Esophagus (tissue), 2 donors: Measurements from ENCODE around the gene RASA3. TPM values are rescaled to one million over a fixed set of nuclear protein-coding genes. Genes with fewer than 3 reads are reported as not detected.
"Not testable (repeated sequence)": the region's sequence is repeated elsewhere in the genome, so short reads cannot be mapped to it uniquely, and the experiment has no call there.

Source experiments
- H3K27ac ChIP-seq, 2 donors: one replicate each; pipeline ENCODE4 v1.5.1; 2013; ENCODE audit warnings: low read depth in 2 of 2, mild to moderate bottlenecking in 2 of 2, inconsistent platforms in 1 of 2, low read length in 1 of 2, moderate library complexity in 1 of 2
- H3K27me3 ChIP-seq, 2 donors: one replicate each; pipeline ENCODE4 v1.6.1; 2013; ENCODE audit warnings: low read length in 2 of 2, control low read depth in 1 of 2, mild to moderate bottlenecking in 1 of 2; ENCODE audit not compliant: insufficient read depth in 2 of 2, control insufficient read depth in 1 of 2
- H3K36me3 ChIP-seq, 2 donors: one replicate each; pipeline ENCODE4 v1.6.1; 2013; ENCODE audit warnings: low read length in 1 of 2; ENCODE audit not compliant: control insufficient read depth in 2 of 2, insufficient read depth in 2 of 2
- H3K4me1 ChIP-seq, 2 donors: one replicate each; pipeline ENCODE4 v1.6.1; 2013; ENCODE audit warnings: low read length in 1 of 2; ENCODE audit not compliant: control insufficient read depth in 2 of 2, insufficient read depth in 2 of 2
- H3K4me3 ChIP-seq, 2 donors: one replicate each; pipeline ENCODE4 v1.5.1; 2013; ENCODE audit warnings: low read length in 2 of 2, mild to moderate bottlenecking in 2 of 2, low read depth in 1 of 2, moderate library complexity in 1 of 2
- H3K9me3 ChIP-seq, 2 donors: one replicate each; pipeline ENCODE4 v1.6.1; 2013; ENCODE audit warnings: mild to moderate bottlenecking in 2 of 2, low read depth in 1 of 2, low read length in 1 of 2, moderate library complexity in 1 of 2; ENCODE audit not compliant: control insufficient read depth in 2 of 2, insufficient read depth in 1 of 2
- WGBS, 2 donors: extraction: QIAGEN DNeasy Blood & Tissue Kit; methylation state at CpG; one replicate each; pipeline ENCODE4 v1.1.7; 2013; 5-methylcytosine and 5-hydroxymethylcytosine counted together
- polyA plus RNA-seq, 2 donors: library from polyadenylated mRNA; stranded (reverse); fragments of 200-250 nt; gene quantifications; one replicate each; pipeline ENCODE4 v1.2.3, GENCODE V29; 2013
- donor health status: healthy with polysubstance abuse.
- donor health status: Bipolar disorder and iron deficiency.

RASA3 gene
- polyA plus RNA-seq, 2 donors = 1.5 to 1.8 TPM

DNA sequence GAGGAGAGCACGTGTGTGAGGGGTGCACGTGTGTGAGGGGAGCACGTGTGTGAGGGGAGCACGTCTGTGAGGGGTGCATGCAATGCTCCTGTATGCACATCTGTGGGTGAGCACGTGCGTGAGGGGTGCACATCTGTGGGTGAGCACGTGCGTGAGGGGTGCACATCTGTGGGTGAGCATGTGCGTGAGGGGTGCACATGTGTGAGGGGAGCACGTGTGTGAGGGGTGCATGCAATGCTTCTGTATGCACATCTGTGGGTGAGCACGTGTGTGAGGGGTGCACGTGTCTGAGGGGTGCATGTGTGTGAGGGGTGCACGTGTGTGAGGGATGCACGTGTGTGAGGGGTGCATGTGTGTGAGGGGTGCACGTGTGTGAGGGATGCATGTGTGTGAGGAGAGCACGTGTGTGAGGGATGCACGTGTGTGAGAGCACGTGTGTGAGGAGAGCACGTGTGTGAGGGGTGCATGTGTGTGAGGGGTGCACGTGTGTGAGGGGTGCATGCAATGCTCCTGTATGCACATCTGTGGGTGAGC lies 15.0 kb downstream of the RASA3 start:
- not testable (repeated sequence) for H3K4me1 ChIP-seq, H3K36me3 ChIP-seq, H3K27ac ChIP-seq, H3K27me3 ChIP-seq, H3K9me3 ChIP-seq, H3K4me3 ChIP-seq
- 92 to 95% methylated on average over 20 of the region's 20 CpGs for WGBS, 2 donors

GRCh38 chr13:114116734-114117133 lies 15.7 kb downstream of the RASA3 start:
- 90 to 91% methylated on average over 17 of the region's 17 CpGs for WGBS, 2 donors
- Histone ChIP-seq H3K36me3 (no peaks in the 10 kb centered on the region), H3K9me3 (no peaks in the 10 kb centered on the region), H3K27me3 (no peaks in the 10 kb centered on the region), H3K4me3 (no peak overlapping the region), H3K27ac (no peak overlapping the region), H3K4me1 (peaks cover 3 to 5% of the 10 kb centered on the region in 2 donors)

DNA sequence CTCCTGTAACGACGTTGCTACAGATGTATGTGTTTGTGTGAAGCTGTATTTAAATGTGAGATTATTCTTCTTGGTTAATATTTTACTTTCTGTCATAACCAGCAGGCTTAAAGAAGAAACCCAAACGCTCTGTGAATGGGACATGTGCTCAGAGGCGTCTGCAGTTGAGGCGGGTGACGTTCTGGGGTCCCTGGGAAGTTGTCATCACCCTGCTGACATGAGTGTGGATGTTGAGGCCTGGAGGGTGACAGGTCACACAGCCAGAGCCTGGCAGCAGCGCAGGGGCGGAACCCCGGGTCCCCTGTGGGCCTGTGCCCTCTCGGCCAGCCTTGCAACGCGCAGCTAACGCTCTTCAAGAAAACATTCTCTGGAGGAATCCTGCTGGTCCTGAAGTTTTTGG lies 16.6 kb downstream of the RASA3 start:
- H3K9me3 ChIP-seq = no peaks in the 10 kb centered on the region
- 81 to 90% methylated on average over 13 of the region's 13 CpGs for WGBS, 2 donors
- H3K27ac ChIP-seq = no peak overlapping the region
- no peaks in the 10 kb centered on the region for H3K27me3 ChIP-seq
- H3K4me1 ChIP-seq = peaks cover 3 to 5% of the 10 kb centered on the region in 2 donors
- H3K4me3 ChIP-seq = no peak overlapping the region
- no peaks in the 10 kb centered on the region for H3K36me3 ChIP-seq

DNA sequence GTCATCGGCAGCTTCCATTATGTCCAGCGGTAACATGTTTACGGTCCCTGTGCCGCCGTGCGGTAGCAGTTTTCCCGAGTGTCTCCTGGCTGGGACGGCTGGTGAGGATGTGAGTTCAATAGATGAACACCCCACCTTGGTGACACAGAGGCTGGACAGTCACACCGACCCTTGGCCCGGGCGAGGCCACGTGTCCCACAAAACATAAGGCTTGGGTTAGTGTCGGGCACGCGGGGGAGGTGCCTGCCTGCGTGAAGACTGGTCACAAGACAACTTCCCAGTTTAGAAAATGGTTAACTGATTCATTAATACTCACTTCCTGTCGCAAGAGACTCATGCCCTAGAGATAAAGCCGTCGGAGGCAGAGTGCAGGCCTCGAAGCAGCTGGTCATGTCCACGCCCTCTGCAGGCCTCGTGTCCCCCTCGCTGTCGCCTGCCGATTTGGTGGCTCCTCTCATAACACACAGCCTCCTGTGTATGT lies 17.2 kb downstream of the RASA3 start:
- peak overlapping the region in 1 of 2 donors; percentile 36 for H3K27ac ChIP-seq
- 69 to 76% methylated on average over 25 of the region's 25 CpGs for WGBS, 2 donors

GRCh38 chr13:114114666-114115065 lies 17.8 kb downstream of the RASA3 start:
- H3K27me3 ChIP-seq, H3K9me3 ChIP-seq, H3K4me1 ChIP-seq, H3K27ac ChIP-seq, H3K4me3 ChIP-seq, H3K36me3 ChIP-seq: not testable (repeated sequence)
- 80 to 82% methylated on average over 12 of the region's 12 CpGs for WGBS, 2 donors

More for the DNA sequence above, 17.2 kb downstream of the RASA3 start:
- Histone ChIP-seq H3K4me1 (peaks cover 3 to 6% of the 10 kb centered on the region in 2 donors), H3K9me3 (no peaks in the 10 kb centered on the region), H3K36me3 (no peaks in the 10 kb centered on the region), H3K27me3 (no peaks in the 10 kb centered on the region), H3K4me3 (no peak overlapping the region)

DNA sequence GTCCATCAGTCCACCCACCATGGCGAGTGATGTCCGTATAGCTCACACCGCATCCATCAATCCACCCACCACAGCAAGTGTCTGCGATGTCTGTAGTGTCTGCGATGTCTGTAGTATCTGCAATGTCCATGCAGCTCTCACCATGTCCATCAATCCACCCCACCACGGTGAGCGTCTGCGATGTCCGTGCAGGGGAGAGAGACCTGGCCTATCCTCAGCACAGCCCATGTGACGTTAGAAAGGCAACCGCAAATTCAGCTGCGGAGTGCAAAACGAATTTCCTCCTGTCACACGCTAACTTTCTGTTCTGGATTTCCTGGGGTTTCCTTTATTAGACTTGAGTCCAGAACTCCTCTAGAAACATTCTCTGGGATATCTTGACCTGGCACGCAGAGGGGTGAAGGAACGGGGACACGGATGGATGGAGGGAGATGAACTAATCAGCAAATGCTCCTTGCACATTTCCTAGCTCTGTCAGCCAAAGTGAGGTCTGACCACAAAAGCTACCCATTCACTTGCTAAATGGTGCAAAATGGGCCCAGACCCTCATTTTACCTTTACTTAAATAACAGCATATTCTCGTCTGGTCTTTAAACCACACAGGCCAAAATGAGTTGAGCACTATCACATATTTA lies 18.3 kb downstream of the RASA3 start:
- Histone ChIP-seq H3K9me3 (no peaks in the 10 kb centered on the region), H3K27me3 (no peaks in the 10 kb centered on the region), H3K4me3 (no peak overlapping the region), H3K27ac (no peak overlapping the region), H3K36me3 (peaks cover 0 to under 1% of the 10 kb centered on the region in 2 donors), H3K4me1 (peaks cover 3 to 7% of the 10 kb centered on the region in 2 donors)
- WGBS, 2 donors = 93 to 95% methylated on average over 18 of the region's 18 CpGs

GRCh38 chr13:114113395-114113794 lies 19.0 kb downstream of the RASA3 start:
- not testable (repeated sequence) for H3K27ac ChIP-seq, H3K9me3 ChIP-seq, H3K4me3 ChIP-seq, H3K4me1 ChIP-seq, H3K36me3 ChIP-seq, H3K27me3 ChIP-seq
- 96 to 97% methylated on average over 12 to 15 of the region's 21 CpGs for WGBS, 2 donors

DNA sequence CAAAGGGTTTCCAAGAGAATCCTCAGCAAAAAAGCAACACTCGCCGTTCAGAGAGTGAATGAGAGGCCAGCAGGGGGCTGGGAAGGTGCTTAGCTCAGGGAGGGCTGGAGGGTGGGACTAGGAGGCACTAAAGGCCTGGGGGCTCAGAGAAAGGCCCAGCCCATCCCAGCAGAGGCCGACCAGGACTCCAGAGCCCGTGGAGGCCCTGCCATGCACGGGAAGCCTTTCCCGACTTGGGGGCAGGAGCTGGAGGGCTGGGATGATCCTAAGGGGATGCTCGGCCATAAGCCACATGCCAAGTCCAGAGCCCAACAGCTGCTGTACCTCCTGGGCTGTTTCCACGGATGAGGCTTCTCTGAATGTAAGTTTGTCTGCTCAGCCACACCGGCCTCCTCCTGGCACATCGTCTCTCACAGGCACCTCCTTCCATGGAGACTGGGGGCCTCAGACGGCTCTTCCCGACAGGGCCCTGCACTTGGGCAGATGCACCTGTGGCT lies 19.5 kb downstream of the RASA3 start:
- H3K4me1 ChIP-seq = peaks cover 3 to 7% of the 10 kb centered on the region in 2 donors
- no peaks in the 10 kb centered on the region for H3K9me3 ChIP-seq
- H3K4me3 ChIP-seq = no peak overlapping the region
- no peaks in the 10 kb centered on the region for H3K27me3 ChIP-seq
- peaks cover 0 to 2% of the 10 kb centered on the region in 2 donors for H3K36me3 ChIP-seq
- no peak overlapping the region for H3K27ac ChIP-seq
- 76 to 80% methylated on average over 12 of the region's 12 CpGs for WGBS, 2 donors

DNA sequence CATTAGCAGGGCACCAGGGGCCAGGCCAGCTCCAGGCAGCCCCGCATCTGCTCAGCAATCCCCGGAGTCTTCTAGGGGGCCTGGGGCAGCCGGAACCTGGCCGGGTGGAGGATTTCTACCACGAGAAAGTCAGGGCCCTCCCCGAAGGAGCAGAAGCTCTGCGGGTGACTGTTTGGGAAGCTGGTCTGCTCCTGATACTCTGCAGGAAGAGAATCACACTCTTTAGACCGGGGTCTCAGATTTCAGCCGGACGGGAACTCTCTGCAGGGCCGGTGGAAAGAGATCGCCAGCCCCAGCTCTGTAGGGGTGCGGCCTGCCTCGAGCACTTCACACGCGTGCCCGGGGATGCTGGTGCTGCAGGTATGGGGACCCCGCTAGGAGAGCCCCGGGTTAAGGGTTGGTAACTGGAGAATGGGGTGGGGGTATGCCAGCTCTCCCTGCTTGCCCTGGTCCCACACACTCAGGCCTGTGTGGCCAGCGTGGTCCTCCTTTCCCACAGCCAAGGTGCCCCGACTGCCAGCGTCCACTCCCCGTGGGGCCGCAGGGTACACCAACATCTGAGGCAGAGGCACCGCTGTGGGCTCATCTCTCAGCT lies 20.1 kb downstream of the RASA3 start:
- 77 to 80% methylated on average over 25 of the region's 25 CpGs for WGBS, 2 donors
- no peak overlapping the region for H3K4me3 ChIP-seq
- H3K36me3 ChIP-seq = peaks cover 0 to 2% of the 10 kb centered on the region in 2 donors
- no peaks in the 10 kb centered on the region for H3K9me3 ChIP-seq
- peak overlapping the region; percentile 2 to 39 for H3K27ac ChIP-seq
- no peaks in the 10 kb centered on the region for H3K27me3 ChIP-seq
- peaks cover 2 to 3% of the 10 kb centered on the region in 2 donors for H3K4me1 ChIP-seq
